ENCODE data around the gene MACF1.

DNA sequence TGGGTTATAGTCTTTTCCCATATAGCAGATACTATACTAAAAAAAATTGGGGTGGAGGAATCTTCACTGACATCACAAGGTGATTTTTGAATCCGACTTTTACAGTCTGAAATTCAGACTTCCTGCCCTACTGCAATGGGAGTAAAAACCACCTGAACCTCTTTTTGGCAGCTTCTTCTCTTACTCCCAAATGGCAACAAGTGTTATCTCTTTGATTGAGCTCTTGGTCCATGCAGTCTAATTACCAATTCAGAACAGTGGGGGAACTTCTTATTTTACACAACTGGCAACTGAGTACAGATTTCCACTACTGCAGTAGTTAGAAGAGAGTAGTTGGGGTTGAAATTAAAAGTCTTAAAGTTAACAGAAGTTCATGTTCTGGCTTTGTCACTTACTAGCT lies 62.3 kb downstream of the MACF1 start:
- no peak for TF ChIP-seq POLR2A (IDR thresholded peaks at IDR 0.05; ENCODE audit: low read depth, low read length)
- TF ChIP-seq POLR2AphosphoS5 (IDR thresholded peaks at IDR 0.05; ENCODE audit: low read depth, low read length) = no peak
- TF ChIP-seq POU2F2 (IDR thresholded peaks at IDR 0.05; ENCODE audit: low read depth, low read length) = no peak
- TF ChIP-seq SPI1 (IDR thresholded peaks at IDR 0.05; ENCODE audit: low read depth, low read length) = no peak
- TF ChIP-seq PAX5 (IDR thresholded peaks at IDR 0.05; ENCODE audit: insufficient read depth, low read length, severe bottlenecking) = no peak

All from GM12891 (cell line).